Mesodermal cell (in vitro differentiated cells): ENCODE data around the gene RSPRY1.

Experiments
- H3K27ac ChIP-seq: 2 replicates; pipeline ENCODE4 v1.7.0; 2013; ENCODE audit warnings: mild to moderate bottlenecking, low read depth, low read length, moderate library complexity; ENCODE audit not compliant: severe bottlenecking
- H3K36me3 ChIP-seq: 2 replicates; pipeline ENCODE4 v1.7.1; 2013; ENCODE audit warnings: mild to moderate bottlenecking, low read length, moderate library complexity; ENCODE audit not compliant: control insufficient read depth, insufficient read depth
- H3K4me1 ChIP-seq: one replicate; pipeline ENCODE4 v1.7.1; 2013; ENCODE audit warnings: mild to moderate bottlenecking, low read length; ENCODE audit not compliant: insufficient read depth, control insufficient read depth, poor library complexity, severe bottlenecking
- H3K4me3 ChIP-seq: 2 replicates; pipeline ENCODE4 v1.7.0; 2013; ENCODE audit warnings: low read length, control low read depth, mild to moderate bottlenecking; ENCODE audit not compliant: insufficient read depth, poor library complexity, severe bottlenecking; ENCODE audit errors: extremely low read depth
- H3K9me3 ChIP-seq: 2 replicates; pipeline ENCODE4 v1.7.1; 2013; ENCODE audit warnings: mild to moderate bottlenecking, low read length, moderate library complexity; ENCODE audit not compliant: control insufficient read depth
- WGBS, 2 experiments: methylation state at CpG; one replicate each; pipeline ENCODE4 v1.1.5; 2013; ENCODE audit warnings: missing lambda C conversion rate in 2 of 2; ENCODE audit not compliant: insufficient coverage in 2 of 2; 5-methylcytosine and 5-hydroxymethylcytosine counted together

Gene RSPRY1

DNA sequence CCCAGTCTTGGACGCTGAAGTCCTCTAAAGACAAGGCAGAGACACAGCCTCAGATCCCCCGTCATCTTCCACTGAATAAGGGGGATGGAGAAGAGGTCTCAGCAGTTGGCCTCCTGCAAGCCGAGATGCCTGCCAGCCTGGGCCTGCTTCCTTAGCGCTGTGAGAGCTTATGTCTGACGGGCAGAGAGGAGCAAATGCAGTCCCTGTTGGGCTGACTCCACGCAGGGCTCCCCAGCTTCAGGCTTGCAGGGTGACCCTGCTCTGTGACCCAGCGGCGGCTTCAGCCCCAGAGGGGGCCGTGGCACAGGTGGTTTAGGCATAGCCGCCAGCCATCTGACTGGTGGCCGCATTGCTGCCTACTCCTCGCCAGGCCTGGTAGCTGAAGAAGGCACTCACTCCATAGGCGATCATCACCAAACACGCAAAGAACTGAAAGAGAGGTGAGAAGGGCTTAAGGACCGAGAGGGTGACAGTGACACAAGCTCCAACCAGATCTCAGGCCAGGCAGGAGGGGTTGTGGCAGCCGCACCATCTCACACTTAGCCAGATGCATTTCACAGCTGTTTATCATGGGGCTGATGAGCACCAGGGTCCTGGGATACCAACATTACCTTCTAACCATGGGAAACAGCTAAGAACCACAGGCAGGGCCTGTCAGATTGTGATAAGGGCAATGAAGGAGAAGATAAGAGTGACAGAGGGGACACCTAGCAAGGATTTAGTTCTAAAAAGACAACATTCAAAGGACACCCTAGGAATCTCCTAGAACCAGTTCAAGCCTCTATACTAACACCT, 70.7 kb downstream of the RSPRY1 start:
- Histone ChIP-seq H3K4me3 (no peak overlapping the region), H3K36me3 (peaks cover 21% of the 10 kb centered on the region), H3K27ac (no peak overlapping the region), H3K9me3 (no peaks in the 10 kb centered on the region), H3K4me1 (peaks cover 15% of the 10 kb centered on the region)
- WGBS, 2 experiments: 87 to 91% methylated on average over 15 to 16 of the region's 16 CpGs

DNA sequence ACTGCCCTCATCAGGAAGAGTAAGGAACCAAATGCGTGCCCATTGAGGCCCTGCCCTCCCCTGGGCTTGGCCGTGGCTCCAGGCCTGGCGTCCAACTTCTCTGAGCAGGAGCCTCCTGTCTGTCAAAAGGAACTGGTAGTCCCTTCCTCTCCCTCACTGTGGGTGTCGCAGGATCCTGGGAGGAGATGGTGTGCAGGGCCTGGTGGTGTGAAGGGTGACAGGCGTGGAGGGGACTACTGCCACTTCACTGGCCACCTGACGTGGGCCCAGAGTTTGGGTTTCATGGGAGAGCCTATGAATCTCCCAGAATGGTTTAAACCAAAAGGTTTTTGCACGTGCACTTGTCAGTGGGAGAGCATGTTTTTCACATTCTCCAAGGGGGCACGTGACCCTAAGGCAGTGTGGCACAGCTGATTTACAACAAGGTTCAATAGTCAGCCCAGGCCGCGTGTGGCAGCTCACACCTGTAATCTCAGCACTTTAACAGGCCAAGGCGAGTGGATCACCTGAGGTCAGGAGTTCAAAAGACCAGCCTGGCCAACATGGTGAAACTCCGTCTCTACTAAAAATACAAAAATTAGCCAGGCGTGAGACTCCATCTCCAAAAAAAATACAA, 71.4 kb downstream of the RSPRY1 start:
- WGBS, 2 experiments: 92 to 98% methylated on average over 9 to 11 of the region's 13 CpGs
- Histone ChIP-seq H3K9me3 (no peaks in the 10 kb centered on the region), H3K36me3 (peaks cover 14% of the 10 kb centered on the region)

DNA sequence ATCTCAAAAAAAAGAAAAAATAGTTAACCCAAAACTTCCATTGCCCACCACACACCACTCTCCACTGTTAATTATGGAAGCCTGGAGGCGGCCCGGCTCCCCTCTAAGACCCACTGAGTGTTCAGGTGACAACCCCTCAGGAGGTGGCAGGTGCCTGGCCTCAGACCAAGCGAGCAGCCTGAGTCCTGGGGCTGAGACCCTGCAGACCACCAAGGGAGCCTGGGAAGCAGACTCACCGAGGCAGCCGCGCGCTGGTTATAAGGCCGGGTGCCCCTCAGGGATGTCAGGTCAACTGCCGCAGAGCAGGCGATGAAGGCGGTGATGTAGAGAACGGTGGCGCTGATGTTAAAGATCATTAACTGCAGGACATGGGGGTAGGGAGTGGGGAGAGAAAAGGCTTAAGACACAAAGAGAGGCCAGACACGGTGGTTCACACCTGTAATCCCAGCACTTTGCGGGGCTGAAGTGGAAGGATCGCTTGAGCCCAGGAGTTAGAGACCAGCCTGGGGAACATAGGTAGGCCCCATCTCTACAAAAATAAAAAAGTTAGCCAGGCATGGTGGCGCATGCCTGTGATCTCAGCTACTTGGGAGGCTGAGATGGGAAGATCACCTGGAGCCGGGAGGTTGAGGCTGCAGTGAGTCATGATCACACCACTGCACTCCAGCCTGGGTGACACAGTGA, 72.2 kb downstream of the RSPRY1 start:
- peaks cover 15% of the 10 kb centered on the region for H3K4me1 ChIP-seq
- H3K4me3 ChIP-seq: no peak overlapping the region
- no peak overlapping the region for H3K27ac ChIP-seq
- WGBS, 2 experiments: 94 to 99% methylated on average over 16 to 17 of the region's 18 CpGs
- H3K9me3 ChIP-seq: no peaks in the 10 kb centered on the region
- H3K36me3 ChIP-seq: peaks cover 7% of the 10 kb centered on the region

More for the DNA sequence above, 71.4 kb downstream of the RSPRY1 start:
- H3K4me3 ChIP-seq: no peak overlapping the region
- peaks cover 15% of the 10 kb centered on the region for H3K4me1 ChIP-seq
- no peak overlapping the region for H3K27ac ChIP-seq

DNA sequence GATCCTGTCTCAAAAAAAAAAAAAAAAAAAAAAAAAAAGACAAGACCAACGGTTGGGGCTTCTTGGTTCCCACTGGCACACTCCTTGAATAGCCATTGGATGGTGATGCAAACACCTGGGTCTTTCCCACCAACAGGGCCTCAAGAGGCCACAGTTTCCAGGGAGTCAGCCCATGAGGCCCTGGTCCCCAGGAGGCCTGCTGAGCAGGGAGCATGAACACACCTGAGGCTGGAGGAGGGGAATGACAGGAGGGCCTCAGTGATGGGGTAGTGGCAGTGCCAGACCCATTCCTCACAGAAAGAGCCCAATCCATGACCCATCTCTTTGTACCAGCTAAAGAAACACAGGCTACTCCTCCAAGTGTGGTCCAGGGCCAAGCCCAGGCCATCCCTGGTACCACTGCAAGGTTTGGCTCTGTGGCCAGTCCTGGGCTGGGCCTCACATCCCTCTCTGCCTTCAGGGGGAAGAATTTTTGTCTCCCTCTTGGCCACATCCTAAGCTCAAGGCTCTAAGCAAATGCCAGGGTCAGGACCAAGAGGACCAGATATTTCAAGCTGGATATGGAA, 72.9 kb downstream of the RSPRY1 start:
- Histone ChIP-seq H3K4me1 (peaks cover 15% of the 10 kb centered on the region), H3K4me3 (no peak overlapping the region), H3K36me3 (peaks cover under 1% of the 10 kb centered on the region), H3K9me3 (no peaks in the 10 kb centered on the region), H3K27ac (no peak overlapping the region)
- no CpG with 5 or more reads among the region's 1 CpG for WGBS, 2 experiments

DNA sequence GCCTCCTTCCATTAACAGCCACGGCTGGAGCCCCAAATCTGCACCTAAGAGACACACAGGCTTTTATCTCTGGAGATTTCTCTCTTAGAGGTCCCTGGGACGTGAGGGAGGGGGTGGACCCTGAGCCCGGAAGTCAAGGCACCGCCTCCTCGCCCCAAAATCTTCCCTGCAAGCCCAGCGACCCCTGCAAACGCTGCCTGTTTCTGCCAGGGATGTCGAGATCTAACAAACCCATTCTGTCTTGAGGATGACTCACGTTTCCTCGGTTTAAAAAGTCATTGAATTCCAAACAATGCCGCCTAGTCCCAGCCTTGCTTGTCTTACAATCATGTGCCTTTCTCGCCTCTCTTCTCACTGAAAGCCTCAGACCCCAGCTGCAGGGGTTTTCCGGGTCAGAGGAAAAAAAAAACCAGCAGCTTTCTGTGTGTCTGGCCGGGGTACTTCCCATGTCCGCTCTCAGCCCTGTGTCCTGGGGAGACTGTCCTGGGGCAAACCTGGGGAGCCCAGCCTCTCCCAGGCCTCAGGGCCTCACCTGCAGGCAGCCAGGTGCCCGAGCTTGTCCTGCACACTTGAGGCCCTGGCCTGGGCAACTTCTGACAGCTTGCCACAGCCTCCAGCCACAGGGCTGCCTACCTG, 74.3 kb downstream of the RSPRY1 start:
- WGBS, 2 experiments: 12 to 14% methylated on average over 11 to 13 of the region's 16 CpGs
- Histone ChIP-seq H3K36me3 (no peaks in the 10 kb centered on the region), H3K4me1 (peaks cover 15% of the 10 kb centered on the region), H3K9me3 (no peaks in the 10 kb centered on the region), H3K27ac (peak overlapping the region; percentile 94), H3K4me3 (peak overlapping the region; percentile 8)

DNA sequence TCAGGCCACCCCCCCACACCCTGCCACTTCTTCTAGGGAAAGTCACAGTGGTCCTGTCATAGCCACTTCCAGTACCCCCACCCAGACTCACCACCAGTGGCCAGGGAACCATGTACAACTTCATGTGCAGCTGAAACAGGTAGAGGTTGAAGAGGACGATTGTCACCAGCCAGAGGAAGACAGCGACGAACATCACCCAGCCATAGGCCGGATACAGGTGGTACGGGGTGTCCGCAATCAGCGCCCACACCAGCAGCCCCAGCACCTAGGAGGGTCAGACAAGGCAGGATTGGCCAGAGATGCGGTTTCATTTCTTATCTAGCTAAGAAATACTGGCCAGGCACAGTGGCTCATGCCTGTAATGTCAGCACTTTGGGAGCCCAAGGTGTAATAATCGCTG, 75.7 kb downstream of the RSPRY1 start:
- WGBS, 2 experiments: 93 to 95% methylated on average over 9 of the region's 9 CpGs
- no peaks in the 10 kb centered on the region for H3K9me3 ChIP-seq
- no peak overlapping the region for H3K4me3 ChIP-seq
- H3K4me1 ChIP-seq: peaks cover 15% of the 10 kb centered on the region
- no peak overlapping the region for H3K27ac ChIP-seq
- no peaks in the 10 kb centered on the region for H3K36me3 ChIP-seq

DNA sequence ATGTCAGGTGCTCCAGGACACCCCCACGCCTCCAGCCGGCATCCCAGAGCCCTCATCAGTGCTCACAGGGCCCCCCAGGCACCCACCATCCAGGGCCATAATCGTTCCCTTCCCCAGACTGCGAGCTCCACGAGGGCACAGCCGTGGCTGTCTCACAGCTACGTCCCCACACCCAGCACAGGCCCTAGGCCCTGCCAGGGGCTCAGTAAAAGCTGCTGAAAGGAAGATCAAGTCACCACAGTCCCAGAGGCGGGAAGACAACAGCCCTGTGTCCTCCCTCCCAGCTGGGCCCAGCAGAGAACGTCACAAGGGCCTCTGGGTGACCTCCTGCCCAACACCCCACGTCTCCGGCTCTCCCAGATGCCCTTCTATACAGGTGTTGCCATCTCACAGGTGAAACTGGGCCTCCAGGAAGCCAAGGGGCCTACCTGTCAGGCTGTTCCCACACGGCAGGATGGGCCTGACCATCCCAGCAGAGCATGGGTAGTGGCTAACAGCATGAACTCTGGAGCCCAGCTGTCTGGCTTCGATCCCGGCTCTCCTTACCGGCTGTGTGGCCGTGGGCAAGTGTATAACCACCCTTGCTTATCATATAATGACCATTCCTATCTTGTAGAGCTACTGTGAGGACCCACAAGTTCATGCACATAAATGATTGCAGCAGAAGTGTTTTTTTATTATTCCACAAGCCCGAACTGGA, 76.9 kb downstream of the RSPRY1 start:
- Histone ChIP-seq H3K4me1 (peaks cover 15% of the 10 kb centered on the region), H3K36me3 (no peaks in the 10 kb centered on the region), H3K27ac (no peak overlapping the region), H3K4me3 (no peak overlapping the region), H3K9me3 (no peaks in the 10 kb centered on the region)
- WGBS, 2 experiments: 91 to 94% methylated on average over 17 of the region's 17 CpGs

DNA sequence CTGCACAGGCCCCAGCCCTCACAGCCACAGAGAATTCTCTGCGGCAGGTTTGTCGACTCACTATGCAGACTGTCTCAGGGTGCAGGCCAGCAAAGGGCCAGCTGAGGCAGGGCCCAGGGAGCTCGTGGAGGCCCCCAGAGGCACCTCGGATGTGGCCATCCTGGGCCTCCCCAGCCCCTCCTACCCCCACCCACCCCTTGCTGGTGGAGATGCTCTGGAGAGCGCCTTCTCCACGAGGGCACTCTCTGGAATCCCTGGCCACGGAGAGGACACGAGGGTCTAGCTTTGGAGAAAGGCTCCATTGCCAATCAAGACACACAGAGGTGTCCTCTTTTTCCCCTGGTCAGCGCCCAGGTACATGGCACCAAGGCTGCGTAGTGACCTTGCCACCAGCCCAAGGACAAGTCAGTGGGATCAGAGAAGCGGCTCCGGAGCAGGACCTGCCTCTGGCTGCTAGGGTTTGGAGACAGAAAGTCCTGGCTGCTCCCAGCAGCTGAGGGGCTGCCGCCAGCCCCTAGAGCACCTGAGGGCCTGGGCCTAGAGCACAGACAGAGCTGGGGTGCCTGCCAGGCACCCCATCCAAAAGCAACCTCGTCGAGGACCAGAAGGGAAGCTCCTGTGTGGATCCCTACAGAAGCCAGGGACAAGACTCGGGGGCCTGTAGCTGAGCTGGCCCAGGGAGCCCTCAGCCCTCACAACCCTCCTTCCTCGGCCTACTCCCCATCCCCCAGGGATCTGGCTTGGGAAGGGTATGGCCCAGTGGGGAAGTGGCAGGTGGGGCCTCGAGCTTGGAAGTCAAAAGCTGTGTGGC, 77.6 kb downstream of the RSPRY1 start:
- WGBS, 2 experiments: 86 to 88% methylated on average over 10 to 15 of the region's 18 CpGs
- peaks cover 19% of the 10 kb centered on the region for H3K4me1 ChIP-seq
- no peaks in the 10 kb centered on the region for H3K36me3 ChIP-seq
- H3K4me3 ChIP-seq: no peak overlapping the region
- H3K27ac ChIP-seq: no peak overlapping the region
- H3K9me3 ChIP-seq: no peaks in the 10 kb centered on the region

DNA sequence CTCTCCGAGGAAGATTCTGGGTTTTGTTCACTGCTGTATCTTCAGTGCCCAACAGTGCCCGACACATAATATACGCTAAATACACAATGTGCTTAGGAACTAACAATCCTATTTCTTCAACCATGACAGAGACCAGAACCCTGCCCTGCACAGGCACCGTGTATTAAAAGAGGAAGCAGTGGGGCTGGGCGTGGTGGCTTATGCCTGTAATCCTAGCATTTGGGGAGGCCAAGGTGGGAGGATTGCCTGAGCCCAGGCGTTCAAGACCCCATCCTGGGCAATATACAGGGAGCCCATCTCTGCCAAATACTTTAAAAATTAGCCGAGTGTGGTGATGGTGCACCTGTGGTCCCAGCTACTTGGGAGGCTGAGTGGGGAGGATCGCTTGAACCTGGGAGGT, 78.3 kb downstream of the RSPRY1 start:
- Histone ChIP-seq H3K4me3 (no peak overlapping the region), H3K27ac (no peak overlapping the region), H3K9me3 (no peaks in the 10 kb centered on the region), H3K4me1 (peaks cover 23% of the 10 kb centered on the region), H3K36me3 (no peaks in the 10 kb centered on the region)
- WGBS, 2 experiments: 90 to 91% methylated on average over 6 to 7 of the region's 8 CpGs
